Gastroesophageal sphincter (tissue), 4 donors: Measurements from ENCODE around the gene SH3RF3. TPM values are rescaled to one million over a fixed set of nuclear protein-coding genes. Genes with fewer than 3 reads are reported as not detected.

Experiments
- ATAC-seq: fragments of 150-250 bp; one replicate; pipeline ENCODE4 v1.9.1; 2016; ENCODE audit warnings: mild to moderate bottlenecking, moderate library complexity
- H3K27ac ChIP-seq, 4 donors: fragments of 200-600 bp; sonication (generic) in 3 of 4; 1 replicate in 3 of 4; 2 replicates in 1 of 4; pipeline ENCODE4 v1.5.1; 2016 to 2019
- H3K27me3 ChIP-seq: fragments of 200-600 bp; sonication (generic); one replicate; pipeline ENCODE4 v1.5.1; 2019
- H3K36me3 ChIP-seq, 2 donors: fragments of 200-600 bp; sonication (generic); one replicate each; pipeline ENCODE4 v1.5.1; 2019; ENCODE audit warnings: control low read depth in 1 of 2
- H3K4me1 ChIP-seq, 3 donors: fragments of 200-600 bp; sonication (generic); 1 replicate in 2 of 3; 2 replicates in 1 of 3; pipeline ENCODE4 v1.5.1; 2016 to 2019; ENCODE audit warnings: control low read depth in 2 of 3
- H3K4me3 ChIP-seq, 2 donors: fragments of 200-600 bp; sonication (generic); one replicate each; pipeline ENCODE4 v1.5.1; 2019; ENCODE audit warnings: mild to moderate bottlenecking in 1 of 2, moderate library complexity in 1 of 2
- H3K9me3 ChIP-seq, 3 donors: fragments of 200-600 bp; sonication (generic); one replicate each; pipeline ENCODE4 v1.5.1; 2017 to 2019; ENCODE audit warnings: control low read depth in 2 of 3
- EP300 ChIP-seq: sonication (generic); formaldehyde crosslinking; IDR thresholded peaks from one replicate; pipeline ENCODE4 v1.6.1; 2017; ENCODE audit warnings: antibody characterized with exemption, mild to moderate bottlenecking
- POLR2A ChIP-seq, 2 donors: fragments of 450-650 bp; IDR thresholded peaks; one replicate each; pipeline ENCODE4 v1.6.1; 2017; ENCODE audit warnings: antibody characterized with exemption in 2 of 2, mild to moderate bottlenecking in 2 of 2, moderate library complexity in 1 of 2
- POLR2AphosphoS5 ChIP-seq: sonication (generic); formaldehyde crosslinking; IDR thresholded peaks from one replicate; pipeline ENCODE4 v1.6.1; 2017; ENCODE audit warnings: antibody characterized with exemption
- WGBS, 2 donors: methylation state at CpG; one replicate each; pipeline ENCODE4 v1.1.5; 2018; ENCODE audit warnings: low coverage in 1 of 2; 5-methylcytosine and 5-hydroxymethylcytosine counted together
- total RNA-seq, 4 donors: library from RNA; depleted of rRNA; stranded (reverse); fragments of >200 nt; gene quantifications; one replicate each; pipeline ENCODE4 v1.1.0, GENCODE V29; 2016
- TF ChIP-seq, protein P1 (sequence below), 4 experiments: fragments of 200-600 bp in 2 of 4; fragments of 450-650 bp in 2 of 4; sonication (generic) in 1 of 4; IDR thresholded peaks; one replicate each; pipeline ENCODE4 v1.5.1; 2017 to 2019; ENCODE audit warnings: antibody characterized with exemption in 4 of 4, mild to moderate bottlenecking in 2 of 4, moderate library complexity in 2 of 4

The SH3RF3 gene
- total RNA-seq, 4 donors from 2014 or later, result 10.1 to 15.8 (median 13.2) TPM

GRCh38 chr2:109261906-109262631 lies 133.1 kb downstream of the SH3RF3 start:
- H3K4me1 ChIP-seq, result peaks cover 0 to 46% (median 18%) of the 10 kb centered on the region in 3 donors
- WGBS, 2 donors, result 86 to 87% methylated on average over 5 to 8 of the region's 10 CpGs
- ATAC-seq, result no peak
- no peaks in the 10 kb centered on the region for H3K27me3 ChIP-seq
- no peak overlapping the region for H3K4me3 ChIP-seq
- no peak overlapping the region for H3K27ac ChIP-seq
- TF ChIP-seq, protein P1, sequence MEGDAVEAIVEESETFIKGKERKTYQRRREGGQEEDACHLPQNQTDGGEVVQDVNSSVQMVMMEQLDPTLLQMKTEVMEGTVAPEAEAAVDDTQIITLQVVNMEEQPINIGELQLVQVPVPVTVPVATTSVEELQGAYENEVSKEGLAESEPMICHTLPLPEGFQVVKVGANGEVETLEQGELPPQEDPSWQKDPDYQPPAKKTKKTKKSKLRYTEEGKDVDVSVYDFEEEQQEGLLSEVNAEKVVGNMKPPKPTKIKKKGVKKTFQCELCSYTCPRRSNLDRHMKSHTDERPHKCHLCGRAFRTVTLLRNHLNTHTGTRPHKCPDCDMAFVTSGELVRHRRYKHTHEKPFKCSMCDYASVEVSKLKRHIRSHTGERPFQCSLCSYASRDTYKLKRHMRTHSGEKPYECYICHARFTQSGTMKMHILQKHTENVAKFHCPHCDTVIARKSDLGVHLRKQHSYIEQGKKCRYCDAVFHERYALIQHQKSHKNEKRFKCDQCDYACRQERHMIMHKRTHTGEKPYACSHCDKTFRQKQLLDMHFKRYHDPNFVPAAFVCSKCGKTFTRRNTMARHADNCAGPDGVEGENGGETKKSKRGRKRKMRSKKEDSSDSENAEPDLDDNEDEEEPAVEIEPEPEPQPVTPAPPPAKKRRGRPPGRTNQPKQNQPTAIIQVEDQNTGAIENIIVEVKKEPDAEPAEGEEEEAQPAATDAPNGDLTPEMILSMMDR (IDR thresholded peaks at IDR 0.05), result no peak
- no peak for TF ChIP-seq POLR2A (IDR thresholded peaks at IDR 0.05)
- no peak for TF ChIP-seq EP300
- TF ChIP-seq POLR2AphosphoS5, result no peak
- H3K36me3 ChIP-seq, result no peaks in the 10 kb centered on the region
- H3K9me3 ChIP-seq, result no peaks in the 10 kb centered on the region

DNA sequence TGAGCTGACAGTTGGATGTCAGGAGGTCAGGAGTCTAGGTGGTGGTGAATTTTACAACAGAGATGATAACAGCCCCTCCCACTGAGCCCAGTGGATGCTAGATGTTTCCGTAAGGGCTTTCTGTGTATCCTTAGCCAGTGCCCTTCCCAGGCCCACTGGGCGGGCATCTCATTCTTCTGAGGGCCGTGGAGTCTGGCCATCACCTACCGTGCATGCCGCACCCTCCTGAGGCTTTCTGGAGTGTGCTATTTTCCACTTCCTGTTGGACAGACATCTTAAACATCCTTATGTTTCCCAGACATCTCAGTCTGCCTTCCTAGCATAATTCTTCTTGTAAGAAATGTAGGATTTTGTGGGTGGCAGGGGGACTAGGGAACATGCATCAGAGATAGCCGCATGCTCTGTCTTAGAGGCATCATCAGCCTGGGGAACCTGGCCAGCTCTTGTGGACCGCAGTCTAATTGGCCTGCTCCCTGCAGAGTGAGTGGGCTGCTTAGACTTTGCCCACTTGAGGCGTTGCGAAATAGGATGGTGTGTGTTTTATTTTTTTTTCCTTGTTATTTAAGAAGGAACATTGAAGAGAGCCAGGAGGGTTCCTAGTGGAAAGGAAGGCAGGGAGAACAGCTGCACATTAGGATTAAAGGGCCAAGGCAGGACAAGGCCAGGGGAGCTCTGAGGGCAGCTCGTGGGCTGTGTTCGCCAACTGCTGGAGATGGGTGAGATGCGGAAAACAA lies 135.8 kb downstream of the SH3RF3 start:
- ATAC-seq, result peak; percentile 37
- TF ChIP-seq, protein P1 (IDR thresholded peaks at IDR 0.05), result no peak
- TF ChIP-seq EP300 (no peak), POLR2A (IDR thresholded peaks at IDR 0.05) (no peak), POLR2AphosphoS5 (no peak)

GRCh38 chr2:109265369-109265768 lies 136.4 kb downstream of the SH3RF3 start:
- WGBS, 2 donors, result 75 to 78% methylated on average over 1 to 2 of the region's 2 CpGs
- no peak overlapping the region for H3K27ac ChIP-seq
- no peak for TF ChIP-seq POLR2A (IDR thresholded peaks at IDR 0.05)
- TF ChIP-seq EP300, result no peak
- TF ChIP-seq, protein P1 (IDR thresholded peaks at IDR 0.05), result no peak
- no peak for TF ChIP-seq POLR2AphosphoS5
- ATAC-seq, result no peak
- H3K4me3 ChIP-seq, result no peak overlapping the region
- H3K4me1 ChIP-seq, result peaks cover 0 to 27% (median 12%) of the 10 kb centered on the region in 3 donors
- no peaks in the 10 kb centered on the region for H3K9me3 ChIP-seq
- no peaks in the 10 kb centered on the region for H3K27me3 ChIP-seq
- H3K36me3 ChIP-seq, result no peaks in the 10 kb centered on the region

More for the DNA sequence above, 135.8 kb downstream of the SH3RF3 start:
- Histone ChIP-seq H3K36me3 (no peaks in the 10 kb centered on the region), H3K27ac (no peak overlapping the region), H3K4me1 (peaks cover 0 to 29% (median 12%) of the 10 kb centered on the region in 3 donors), H3K4me3 (no peak overlapping the region), H3K27me3 (no peaks in the 10 kb centered on the region), H3K9me3 (no peaks in the 10 kb centered on the region)
- WGBS, 2 donors, result 84 to 86% methylated on average over 3 to 8 of the region's 12 CpGs

- Histone ChIP-seq H3K27me3 (no peaks in the 10 kb centered on the region), H3K4me3 (no peak overlapping the region), H3K9me3 (no peaks in the 10 kb centered on the region), H3K4me1 (peaks cover 0 to 33% (median 17%) of the 10 kb centered on the region in 3 donors), H3K36me3 (no peaks in the 10 kb centered on the region), H3K27ac (no peak overlapping the region)
- WGBS, 2 donors, result 82 to 98% methylated on average over 4 of the region's 5 CpGs
- TF ChIP-seq EP300 (no peak), POLR2A (IDR thresholded peaks at IDR 0.05) (no peak), POLR2AphosphoS5 (no peak)
- TF ChIP-seq, protein P1 (IDR thresholded peaks at IDR 0.05), result no peak
- ATAC-seq, result no peak
These were observed 136.9 kb downstream of the SH3RF3 start for GRCh38 chr2:109265953-109266352.
